Measurements from ENCODE around the gene AKNA.

AKNA gene

GRCh38 chr9:114300153-114300845, 87.5 kb downstream of the AKNA start:
- no peak for DNase-seq

- DNase-seq: no peak
Observed at GRCh38 chr9:114299286-114300152, 88.3 kb downstream of the AKNA start.

- DNase-seq: no peak
Observed at GRCh38 chr9:114296338-114296737, 91.4 kb downstream of the AKNA start.

- no peak for DNase-seq
Observed at GRCh38 chr9:114294664-114295063, 93.1 kb downstream of the AKNA start.

GRCh38 chr9:114291886-114292590, 95.7 kb downstream of the AKNA start:
- DNase-seq: no peak

GRCh38 chr9:114291064-114291474, 96.7 kb downstream of the AKNA start:
- peak; percentile 44 for DNase-seq

- no peak for DNase-seq
Observed at GRCh38 chr9:114290561-114290986, 97.2 kb downstream of the AKNA start.

- DNase-seq: no peak
Observed at GRCh38 chr9:114289571-114290481, 98.0 kb downstream of the AKNA start.

GRCh38 chr9:114289106-114289505, 98.7 kb downstream of the AKNA start:
- DNase-seq: no peak

GRCh38 chr9:114288193-114289091, 99.3 kb downstream of the AKNA start:
- no peak for DNase-seq

- no peak for DNase-seq
Observed at GRCh38 chr9:114287763-114288192, 100.0 kb downstream of the AKNA start.

GRCh38 chr9:114287001-114287762, 100.6 kb downstream of the AKNA start:
- DNase-seq: no peak

- DNase-seq: no peak
Observed at GRCh38 chr9:114286146-114286679, 101.6 kb downstream of the AKNA start.

GRCh38 chr9:114285166-114285867, 102.5 kb downstream of the AKNA start:
- DNase-seq: no peak

GRCh38 chr9:114284316-114285060, 103.3 kb downstream of the AKNA start:
- DNase-seq: no peak
